Measurements from ENCODE around the gene OS9. TPM values are rescaled to one million over a fixed set of nuclear protein-coding genes. Genes with fewer than 3 reads are reported as not detected.
A peak's percentile ranks its signal among the peaks of the same experiment; 100 is the strongest.

OS9 gene
- polyA plus RNA-seq, 4 donors: 148 to 307 (median 200) TPM

DNA sequence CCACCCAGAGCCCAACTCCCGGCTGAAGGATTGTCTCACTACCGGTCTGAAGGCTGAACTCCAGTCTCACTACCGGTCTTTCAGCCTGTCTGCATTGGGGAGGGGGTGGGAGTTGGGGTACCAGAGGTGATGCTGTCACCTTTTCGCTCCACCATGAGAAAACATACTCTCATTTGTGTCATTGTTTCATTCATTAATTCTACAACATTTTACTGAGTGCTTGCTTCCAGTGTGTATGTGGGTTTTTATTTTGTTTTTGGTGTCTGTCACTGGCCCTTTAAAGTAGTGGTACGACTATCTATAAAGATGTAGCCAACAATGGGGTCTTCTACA is 58.7 kb downstream of the OS9 start:
- 0 to 3% (median 1%) methylated on average over 5 of the region's 5 CpGs for WGBS, 3 donors

DNA sequence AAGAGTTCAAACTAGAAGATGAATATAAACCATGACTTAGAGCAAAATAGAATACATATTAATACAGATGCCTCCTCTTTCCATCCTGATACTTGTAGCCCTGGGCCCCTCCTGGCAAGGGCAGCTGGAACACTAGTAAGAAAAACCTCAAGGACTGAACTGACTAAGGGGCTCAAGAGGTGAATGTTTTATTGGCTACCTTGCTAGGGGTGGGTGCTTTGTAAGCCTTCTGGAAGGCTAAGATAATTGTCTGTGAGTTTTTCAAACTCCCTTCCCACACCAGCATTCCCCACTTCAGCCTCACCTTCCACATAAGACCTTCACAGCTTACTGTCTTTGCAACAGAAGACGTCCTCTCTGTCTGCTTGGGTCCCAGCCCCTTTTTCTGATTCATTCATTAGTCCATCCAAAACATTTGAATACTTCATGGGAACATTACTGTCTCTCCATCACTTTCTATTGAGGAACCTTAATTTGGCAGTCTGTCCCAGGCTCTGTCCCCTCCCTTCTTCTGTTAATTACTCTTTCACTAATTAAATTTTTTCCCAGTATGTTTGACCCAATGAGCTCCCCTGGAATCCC is 59.9 kb downstream of the OS9 start:
- H3K4me1 ChIP-seq (ENCODE audit: control insufficient read depth in 3 of 3, insufficient read depth in 2 of 3, low read depth in 1 of 3, low read length in 2 of 3): peaks cover 2 to 28% (median 2%) of the 10 kb centered on the region in 3 donors
- FAIRE-seq (no peak), DNase-seq (no peak)
- no peak overlapping the region for H3K4me3 ChIP-seq (ENCODE audit: low read depth in 1 of 3, low read length in 3 of 3)
- no peaks in the 10 kb centered on the region for H3K27me3 ChIP-seq (ENCODE audit: control insufficient read depth in 3 of 3, insufficient read depth in 3 of 3, low read length in 3 of 3)
- peaks cover 3 to 37% (median 3%) of the 10 kb centered on the region in 3 donors for H3K36me3 ChIP-seq (ENCODE audit: control insufficient read depth in 3 of 3, insufficient read depth in 2 of 3, low read depth in 1 of 3, low read length in 3 of 3)
- no peaks in the 10 kb centered on the region for H3K9me3 ChIP-seq (ENCODE audit: control insufficient read depth in 2 of 2, insufficient read depth in 1 of 2, low read depth in 1 of 2, low read length in 1 of 2)
- H3K27ac ChIP-seq (ENCODE audit: low read depth in 1 of 3, low read length in 2 of 3): peak overlapping the region in 1 of 3 donors; percentile 87
- WGBS, 3 donors: 26 to 36% (median 32%) methylated on average over 1 of the region's 1 CpG

More for the DNA sequence above, 58.7 kb downstream of the OS9 start:
- peaks cover 2 to 28% (median 2%) of the 10 kb centered on the region in 3 donors for H3K4me1 ChIP-seq (ENCODE audit: control insufficient read depth in 3 of 3, insufficient read depth in 2 of 3, low read depth in 1 of 3, low read length in 2 of 3)
- peaks cover 3 to 36% (median 9%) of the 10 kb centered on the region in 3 donors for H3K36me3 ChIP-seq (ENCODE audit: control insufficient read depth in 3 of 3, insufficient read depth in 2 of 3, low read depth in 1 of 3, low read length in 3 of 3)
- FAIRE-seq (no peak), DNase-seq (no peak)
- H3K27me3 ChIP-seq (ENCODE audit: control insufficient read depth in 3 of 3, insufficient read depth in 3 of 3, low read length in 3 of 3): no peaks in the 10 kb centered on the region
- H3K27ac ChIP-seq (ENCODE audit: low read depth in 1 of 3, low read length in 2 of 3): peak overlapping the region in 2 of 3 donors; percentile 52 to 82
- no peaks in the 10 kb centered on the region for H3K9me3 ChIP-seq (ENCODE audit: control insufficient read depth in 2 of 2, insufficient read depth in 1 of 2, low read depth in 1 of 2, low read length in 1 of 2)
- H3K4me3 ChIP-seq (ENCODE audit: low read depth in 1 of 3, low read length in 3 of 3): peak overlapping the region in 2 of 3 donors; percentile 25 to 49

DNA sequence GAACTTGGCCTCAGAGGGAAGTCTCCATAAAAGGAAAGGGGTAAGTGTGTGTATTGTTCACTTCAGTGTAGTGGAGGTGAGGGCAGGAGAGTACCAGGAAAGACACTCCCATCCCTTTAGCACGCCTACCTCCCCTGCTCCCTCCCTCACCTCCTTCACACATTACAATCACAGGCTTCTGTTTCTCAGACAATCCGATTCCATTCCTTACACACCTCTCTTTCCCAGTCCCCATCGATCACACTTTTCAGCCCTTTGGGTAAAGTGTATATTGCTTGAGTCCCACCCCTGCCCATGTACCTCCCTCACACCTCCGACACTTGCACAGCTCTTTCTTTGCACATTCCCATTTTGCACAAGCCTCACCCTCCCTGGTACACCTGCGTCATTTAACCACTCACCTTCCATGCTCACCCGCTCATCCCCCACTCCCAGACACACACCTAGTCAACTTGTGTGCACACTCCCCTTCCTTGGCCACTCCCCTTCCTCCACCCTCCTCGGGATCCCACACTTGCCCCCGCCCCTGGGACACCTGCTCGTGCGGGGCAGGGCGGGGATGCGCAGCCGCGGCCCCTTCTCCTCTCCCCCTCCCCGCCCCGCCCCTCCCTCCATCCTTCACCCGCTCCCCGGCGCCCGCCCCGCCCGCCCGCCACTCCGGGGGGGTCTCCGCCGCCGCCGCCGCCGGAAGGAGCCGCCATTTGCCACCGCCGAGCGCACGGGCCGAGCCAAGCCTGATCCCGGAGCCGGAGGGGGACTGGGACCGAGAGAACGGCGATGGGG is 60.7 kb downstream of the OS9 start, which contains the start of gene MARCHF9:
Gene MARCHF9 (plus strand): TSS at position 693 of the 783 bp plus-strand sequence. CDS start 426 bp downstream, outside the sequence.
- 0 to 1% (median 1%) methylated on average over 19 to 41 of the region's 41 CpGs for WGBS, 3 donors
- H3K27me3 ChIP-seq (ENCODE audit: control insufficient read depth in 3 of 3, insufficient read depth in 3 of 3, low read length in 3 of 3): no peaks in the 10 kb centered on the region
- H3K4me1 ChIP-seq (ENCODE audit: control insufficient read depth in 3 of 3, insufficient read depth in 2 of 3, low read depth in 1 of 3, low read length in 2 of 3): peaks cover 2 to 28% (median 2%) of the 10 kb centered on the region in 3 donors
- FAIRE-seq (no peak), DNase-seq (peak; percentile 88 to 93)
- peak within 1 kb of the TSS; percentile 15 to 87 (median 41) for H3K27ac ChIP-seq (ENCODE audit: low read depth in 1 of 3, low read length in 2 of 3)
- H3K36me3 ChIP-seq (ENCODE audit: control insufficient read depth in 3 of 3, insufficient read depth in 2 of 3, low read depth in 1 of 3, low read length in 3 of 3): peaks cover 0 to 34% (median 3%) of the 10 kb centered on the region in 3 donors
- H3K4me3 ChIP-seq (ENCODE audit: low read depth in 1 of 3, low read length in 3 of 3): peak within 1 kb of the TSS; percentile 60 to 85 (median 79)
- H3K9me3 ChIP-seq (ENCODE audit: control insufficient read depth in 2 of 2, insufficient read depth in 1 of 2, low read depth in 1 of 2, low read length in 1 of 2): no peaks in the 10 kb centered on the region

DNA sequence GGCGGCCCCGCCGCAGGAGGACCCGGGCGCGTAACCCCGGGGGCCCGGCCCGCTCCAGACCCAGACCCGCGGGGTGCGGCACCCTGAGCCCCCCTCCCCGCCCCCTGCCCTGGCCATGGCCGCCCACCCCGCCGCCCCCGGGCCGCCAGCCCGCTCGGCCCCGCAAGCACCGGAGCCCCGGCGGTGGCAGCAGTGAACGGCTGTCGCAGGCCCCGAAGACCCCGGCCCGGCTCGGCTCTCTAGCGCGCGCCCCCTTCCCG is 61.2 kb downstream of the OS9 start:
- Histone ChIP-seq H3K27me3 (ENCODE audit: control insufficient read depth in 3 of 3, insufficient read depth in 3 of 3, low read length in 3 of 3) (no peaks in the 10 kb centered on the region), H3K4me1 (ENCODE audit: control insufficient read depth in 3 of 3, insufficient read depth in 2 of 3, low read depth in 1 of 3, low read length in 2 of 3) (peaks cover 2 to 28% (median 2%) of the 10 kb centered on the region in 3 donors), H3K27ac (ENCODE audit: low read depth in 1 of 3, low read length in 2 of 3) (peak overlapping the region in 1 of 3 donors; percentile 87), H3K36me3 (ENCODE audit: control insufficient read depth in 3 of 3, insufficient read depth in 2 of 3, low read depth in 1 of 3, low read length in 3 of 3) (peaks cover 0 to 30% (median 3%) of the 10 kb centered on the region in 3 donors), H3K4me3 (ENCODE audit: low read depth in 1 of 3, low read length in 3 of 3) (peak overlapping the region; percentile 60 to 85 (median 79)), H3K9me3 (ENCODE audit: control insufficient read depth in 2 of 2, insufficient read depth in 1 of 2, low read depth in 1 of 2, low read length in 1 of 2) (no peaks in the 10 kb centered on the region)
- DNase-seq: no peak
- no peak for FAIRE-seq
- WGBS, 3 donors: 0% methylated on average over 1 to 34 of the region's 34 CpGs

DNA sequence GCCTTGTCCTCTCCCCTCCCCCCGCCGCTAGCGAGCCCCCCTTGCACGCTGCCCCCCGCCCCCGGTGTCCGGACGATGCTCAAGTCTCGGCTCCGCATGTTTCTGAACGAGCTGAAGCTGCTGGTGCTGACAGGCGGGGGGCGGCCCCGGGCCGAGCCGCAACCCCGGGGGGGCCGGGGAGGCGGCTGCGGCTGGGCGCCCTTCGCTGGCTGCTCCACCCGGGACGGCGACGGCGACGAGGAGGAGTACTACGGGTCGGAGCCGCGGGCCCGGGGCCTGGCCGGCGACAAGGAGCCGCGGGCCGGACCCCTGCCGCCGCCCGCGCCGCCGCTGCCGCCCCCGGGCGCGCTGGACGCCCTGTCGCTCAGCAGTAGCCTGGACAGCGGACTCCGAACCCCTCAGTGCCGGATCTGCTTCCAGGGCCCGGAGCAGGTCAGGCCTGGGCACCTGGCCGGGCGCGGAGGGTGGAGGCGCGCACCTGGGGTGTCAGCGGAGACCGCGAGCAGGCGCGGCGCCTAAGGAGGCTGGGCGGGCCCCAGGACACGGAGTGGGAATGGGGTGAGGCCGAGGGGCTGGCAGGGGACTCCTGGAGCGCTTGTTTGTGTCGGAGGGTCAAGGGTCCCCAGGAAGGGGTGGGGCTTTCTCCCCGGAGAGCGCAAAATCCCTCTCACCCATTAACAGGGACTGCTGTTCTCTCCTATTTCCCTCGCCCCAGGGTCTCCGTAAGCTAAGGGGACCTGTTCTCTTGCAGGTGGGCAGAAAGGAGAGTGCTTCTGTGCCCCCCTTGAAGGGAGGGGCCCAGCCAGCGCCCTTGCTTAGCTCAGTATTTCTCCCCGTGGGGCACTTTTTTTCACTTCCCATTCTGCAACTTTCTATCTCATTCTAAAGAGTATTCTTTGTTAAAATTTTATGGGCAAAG is 61.8 kb downstream of the OS9 start:
- FAIRE-seq: no peak
- WGBS, 3 donors: 1% methylated on average over 42 to 76 of the region's 76 CpGs
- peak; percentile 61 to 89 for DNase-seq
- Histone ChIP-seq H3K36me3 (ENCODE audit: control insufficient read depth in 3 of 3, insufficient read depth in 2 of 3, low read depth in 1 of 3, low read length in 3 of 3) (peaks cover 0 to 28% (median 0%) of the 10 kb centered on the region in 3 donors), H3K9me3 (ENCODE audit: control insufficient read depth in 2 of 2, insufficient read depth in 1 of 2, low read depth in 1 of 2, low read length in 1 of 2) (no peaks in the 10 kb centered on the region), H3K27ac (ENCODE audit: low read depth in 1 of 3, low read length in 2 of 3) (peak overlapping the region; percentile 15 to 87 (median 41)), H3K4me1 (ENCODE audit: control insufficient read depth in 3 of 3, insufficient read depth in 2 of 3, low read depth in 1 of 3, low read length in 2 of 3) (peaks cover 2 to 28% (median 2%) of the 10 kb centered on the region in 3 donors), H3K4me3 (ENCODE audit: low read depth in 1 of 3, low read length in 3 of 3) (peak overlapping the region; percentile 60 to 85 (median 79)), H3K27me3 (ENCODE audit: control insufficient read depth in 3 of 3, insufficient read depth in 3 of 3, low read length in 3 of 3) (no peaks in the 10 kb centered on the region)

DNA sequence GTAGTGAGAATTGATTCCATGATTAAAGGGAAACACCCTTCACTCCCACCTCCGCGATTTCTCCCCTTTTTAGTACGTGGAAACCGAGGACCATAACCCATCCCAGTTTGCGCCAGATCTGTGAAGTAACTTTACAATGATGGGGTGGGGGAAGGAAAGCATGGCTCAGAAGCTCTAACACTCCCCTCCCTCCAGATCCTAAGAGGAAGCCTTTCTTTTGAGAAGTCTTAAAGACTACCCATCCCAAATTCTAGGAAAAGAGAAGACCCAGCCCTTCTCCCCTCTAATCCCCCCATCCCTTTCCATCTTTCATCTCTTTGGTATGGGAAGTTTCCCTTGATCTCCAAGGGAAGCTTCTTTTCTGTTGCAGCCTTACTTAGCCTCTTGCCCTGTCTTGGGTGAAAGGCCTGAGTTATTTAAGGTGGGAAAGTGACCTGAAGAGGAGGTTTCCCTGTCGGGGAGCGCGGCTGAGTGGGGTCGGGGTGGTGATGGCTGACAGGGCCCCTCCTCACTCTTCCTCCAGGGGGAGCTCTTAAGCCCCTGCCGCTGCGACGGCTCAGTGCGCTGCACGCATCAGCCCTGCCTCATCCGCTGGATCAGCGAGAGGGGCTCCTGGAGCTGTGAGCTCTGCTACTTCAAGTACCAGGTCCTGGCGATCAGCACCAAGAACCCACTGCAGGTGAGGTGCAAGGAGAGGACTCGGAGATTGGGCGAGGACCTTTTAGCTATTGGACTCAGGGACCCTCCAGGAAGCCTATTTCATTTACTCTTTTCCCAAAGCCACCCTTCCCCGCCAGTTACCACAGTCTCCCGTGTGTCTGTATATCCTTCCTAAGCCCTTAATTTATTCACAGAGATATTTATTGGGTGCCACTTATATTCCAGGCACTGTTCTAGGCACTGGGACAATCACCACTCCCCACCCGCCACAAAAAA is 62.7 kb downstream of the OS9 start:
- FAIRE-seq (no peak), DNase-seq (peak; percentile 51 to 77)
- Histone ChIP-seq H3K36me3 (ENCODE audit: control insufficient read depth in 3 of 3, insufficient read depth in 2 of 3, low read depth in 1 of 3, low read length in 3 of 3) (peaks cover 0 to 24% (median 0%) of the 10 kb centered on the region in 3 donors), H3K27ac (ENCODE audit: low read depth in 1 of 3, low read length in 2 of 3) (peak overlapping the region in 1 of 3 donors; percentile 87), H3K4me1 (ENCODE audit: control insufficient read depth in 3 of 3, insufficient read depth in 2 of 3, low read depth in 1 of 3, low read length in 2 of 3) (peaks cover 0 to 21% (median 2%) of the 10 kb centered on the region in 3 donors), H3K27me3 (ENCODE audit: control insufficient read depth in 3 of 3, insufficient read depth in 3 of 3, low read length in 3 of 3) (no peaks in the 10 kb centered on the region), H3K4me3 (ENCODE audit: low read depth in 1 of 3, low read length in 3 of 3) (peak overlapping the region in 2 of 3 donors; percentile 60 to 85), H3K9me3 (ENCODE audit: control insufficient read depth in 2 of 2, insufficient read depth in 1 of 2, low read depth in 1 of 2, low read length in 1 of 2) (no peaks in the 10 kb centered on the region)
- 33 to 37% (median 35%) methylated on average over 22 of the region's 22 CpGs for WGBS, 3 donors

DNA sequence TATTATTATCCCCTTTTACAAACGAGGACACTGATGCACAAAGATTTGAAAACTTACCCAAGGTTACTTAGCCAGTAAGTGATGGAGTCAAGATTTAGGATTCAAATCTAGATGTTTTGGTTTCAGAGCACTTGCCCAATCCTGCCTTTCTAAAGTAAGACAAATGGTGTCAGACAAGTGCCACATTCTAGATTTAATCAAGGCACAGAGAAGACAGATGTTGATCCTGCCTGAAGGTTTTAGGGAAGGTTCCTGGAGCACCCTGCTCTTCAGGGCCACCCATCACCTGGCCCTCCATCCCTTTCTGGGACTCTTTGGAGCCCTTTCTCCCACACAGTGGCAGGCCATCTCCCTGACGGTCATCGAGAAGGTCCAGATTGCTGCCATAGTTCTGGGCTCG is 63.8 kb downstream of the OS9 start:
- peaks cover 0 to 28% (median 0%) of the 10 kb centered on the region in 3 donors for H3K36me3 ChIP-seq (ENCODE audit: control insufficient read depth in 3 of 3, insufficient read depth in 2 of 3, low read depth in 1 of 3, low read length in 3 of 3)
- DNase-seq (no peak), FAIRE-seq (no peak)
- peaks cover 0 to 18% (median 2%) of the 10 kb centered on the region in 3 donors for H3K4me1 ChIP-seq (ENCODE audit: control insufficient read depth in 3 of 3, insufficient read depth in 2 of 3, low read depth in 1 of 3, low read length in 2 of 3)
- H3K4me3 ChIP-seq (ENCODE audit: low read depth in 1 of 3, low read length in 3 of 3): no peak overlapping the region
- WGBS, 3 donors: 87 to 97% (median 95%) methylated on average over 4 of the region's 4 CpGs
- H3K9me3 ChIP-seq (ENCODE audit: control insufficient read depth in 2 of 2, insufficient read depth in 1 of 2, low read depth in 1 of 2, low read length in 1 of 2): no peaks in the 10 kb centered on the region
- H3K27ac ChIP-seq (ENCODE audit: low read depth in 1 of 3, low read length in 2 of 3): no peak overlapping the region
- H3K27me3 ChIP-seq (ENCODE audit: control insufficient read depth in 3 of 3, insufficient read depth in 3 of 3, low read length in 3 of 3): no peaks in the 10 kb centered on the region

Measured in small intestine (tissue), 7 donors.